GM12873 (cell line): Measurements from ENCODE around the gene PPP3CA.

ENCODE experiments used
- CTCF ChIP-seq: IDR thresholded peaks from 2 replicates; pipeline ENCODE4 v1.5.1; 2012; ENCODE audit warnings: low read depth, mild to moderate bottlenecking, moderate library complexity, low read length, control low read depth; ENCODE audit not compliant: insufficient read depth; ENCODE audit errors: missing control alignments

Gene PPP3CA

GRCh38 chr4:101315041-101315440 is 32.3 kb downstream of the PPP3CA start:
- TF ChIP-seq CTCF = no peak

GRCh38 chr4:101309925-101310324 is 37.4 kb downstream of the PPP3CA start:
- TF ChIP-seq CTCF = no peak

GRCh38 chr4:101307899-101308298 is 39.4 kb downstream of the PPP3CA start:
- TF ChIP-seq CTCF = no peak

- TF ChIP-seq CTCF = no peak
Measured at GRCh38 chr4:101306764-101307615, 40.3 kb downstream of the PPP3CA start.

GRCh38 chr4:101306225-101306624 is 41.1 kb downstream of the PPP3CA start:
- TF ChIP-seq CTCF = no peak

GRCh38 chr4:101304916-101305315 is 42.4 kb downstream of the PPP3CA start:
- no peak for TF ChIP-seq CTCF

GRCh38 chr4:101299899-101300540 is 47.3 kb downstream of the PPP3CA start:
- TF ChIP-seq CTCF = no peak
